ENCODE measurements around the gene AGR2. TPM values are rescaled to one million over a fixed set of nuclear protein-coding genes. Genes with fewer than 3 reads are reported as not detected.

AGR2 gene
- total RNA-seq, 1 experiment from 2014 or later, result 147 TPM

DNA sequence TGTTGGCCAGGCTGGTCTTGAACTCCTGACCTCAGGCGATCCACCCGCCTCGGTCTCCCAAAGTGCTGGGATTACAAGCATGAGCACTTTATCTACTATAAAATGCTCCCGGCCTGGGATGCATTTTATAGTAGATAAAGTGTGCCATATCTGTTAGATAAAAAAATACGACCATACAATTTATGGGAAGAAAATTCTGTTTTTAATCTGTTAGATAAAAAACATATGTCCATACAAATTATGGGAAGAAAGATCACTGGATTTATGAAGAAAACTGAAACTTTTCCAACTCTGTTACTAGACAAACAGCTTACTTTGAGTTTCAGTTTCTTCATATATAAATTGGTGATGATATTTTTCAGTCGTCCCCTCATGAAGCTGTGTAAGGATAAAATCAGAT lies 46.8 kb downstream of the AGR2 start:
- ChIA-PET POLR2A (interaction anchor here (0.7 kb wide), 1 partner anchor 23 kb away, joined by 4 read pairs; no protein-coding TSS in a partner anchor), CTCF (no interaction called here)
- H3K27ac ChIP-seq (ENCODE audit: low read length), result no peak overlapping the region
- peaks cover 20% of the 10 kb centered on the region for H3K4me1 ChIP-seq (ENCODE audit: control insufficient read depth, insufficient read depth, low read length)
- ATAC-seq (no peak), DNase-seq (ENCODE audit: low read depth, low spot score) (no peak)
- TF ChIP-seq SIN3A (IDR thresholded peaks at IDR 0.05; ENCODE audit: borderline replicate concordance, insufficient read depth, low read depth, low read length) (no peak), TCF7L2 (IDR thresholded peaks at IDR 0.05; ENCODE audit: low read depth, low read length) (no peak), POLR2AphosphoS5 (IDR thresholded peaks at IDR 0.05; ENCODE audit: low read depth, low read length) (no peak)
- TF ChIP-seq, protein P1, sequence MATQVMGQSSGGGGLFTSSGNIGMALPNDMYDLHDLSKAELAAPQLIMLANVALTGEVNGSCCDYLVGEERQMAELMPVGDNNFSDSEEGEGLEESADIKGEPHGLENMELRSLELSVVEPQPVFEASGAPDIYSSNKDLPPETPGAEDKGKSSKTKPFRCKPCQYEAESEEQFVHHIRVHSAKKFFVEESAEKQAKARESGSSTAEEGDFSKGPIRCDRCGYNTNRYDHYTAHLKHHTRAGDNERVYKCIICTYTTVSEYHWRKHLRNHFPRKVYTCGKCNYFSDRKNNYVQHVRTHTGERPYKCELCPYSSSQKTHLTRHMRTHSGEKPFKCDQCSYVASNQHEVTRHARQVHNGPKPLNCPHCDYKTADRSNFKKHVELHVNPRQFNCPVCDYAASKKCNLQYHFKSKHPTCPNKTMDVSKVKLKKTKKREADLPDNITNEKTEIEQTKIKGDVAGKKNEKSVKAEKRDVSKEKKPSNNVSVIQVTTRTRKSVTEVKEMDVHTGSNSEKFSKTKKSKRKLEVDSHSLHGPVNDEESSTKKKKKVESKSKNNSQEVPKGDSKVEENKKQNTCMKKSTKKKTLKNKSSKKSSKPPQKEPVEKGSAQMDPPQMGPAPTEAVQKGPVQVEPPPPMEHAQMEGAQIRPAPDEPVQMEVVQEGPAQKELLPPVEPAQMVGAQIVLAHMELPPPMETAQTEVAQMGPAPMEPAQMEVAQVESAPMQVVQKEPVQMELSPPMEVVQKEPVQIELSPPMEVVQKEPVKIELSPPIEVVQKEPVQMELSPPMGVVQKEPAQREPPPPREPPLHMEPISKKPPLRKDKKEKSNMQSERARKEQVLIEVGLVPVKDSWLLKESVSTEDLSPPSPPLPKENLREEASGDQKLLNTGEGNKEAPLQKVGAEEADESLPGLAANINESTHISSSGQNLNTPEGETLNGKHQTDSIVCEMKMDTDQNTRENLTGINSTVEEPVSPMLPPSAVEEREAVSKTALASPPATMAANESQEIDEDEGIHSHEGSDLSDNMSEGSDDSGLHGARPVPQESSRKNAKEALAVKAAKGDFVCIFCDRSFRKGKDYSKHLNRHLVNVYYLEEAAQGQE (IDR thresholded peaks at IDR 0.05; ENCODE audit: insufficient read depth in 1 of 2, low read depth in 2 of 2, low read length in 1 of 2), result no peak
- TF ChIP-seq, protein P2, sequence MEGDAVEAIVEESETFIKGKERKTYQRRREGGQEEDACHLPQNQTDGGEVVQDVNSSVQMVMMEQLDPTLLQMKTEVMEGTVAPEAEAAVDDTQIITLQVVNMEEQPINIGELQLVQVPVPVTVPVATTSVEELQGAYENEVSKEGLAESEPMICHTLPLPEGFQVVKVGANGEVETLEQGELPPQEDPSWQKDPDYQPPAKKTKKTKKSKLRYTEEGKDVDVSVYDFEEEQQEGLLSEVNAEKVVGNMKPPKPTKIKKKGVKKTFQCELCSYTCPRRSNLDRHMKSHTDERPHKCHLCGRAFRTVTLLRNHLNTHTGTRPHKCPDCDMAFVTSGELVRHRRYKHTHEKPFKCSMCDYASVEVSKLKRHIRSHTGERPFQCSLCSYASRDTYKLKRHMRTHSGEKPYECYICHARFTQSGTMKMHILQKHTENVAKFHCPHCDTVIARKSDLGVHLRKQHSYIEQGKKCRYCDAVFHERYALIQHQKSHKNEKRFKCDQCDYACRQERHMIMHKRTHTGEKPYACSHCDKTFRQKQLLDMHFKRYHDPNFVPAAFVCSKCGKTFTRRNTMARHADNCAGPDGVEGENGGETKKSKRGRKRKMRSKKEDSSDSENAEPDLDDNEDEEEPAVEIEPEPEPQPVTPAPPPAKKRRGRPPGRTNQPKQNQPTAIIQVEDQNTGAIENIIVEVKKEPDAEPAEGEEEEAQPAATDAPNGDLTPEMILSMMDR (IDR thresholded peaks at IDR 0.05), result no peak
- in situ Hi-C loops (cut with HindIII; ENCODE audit: low pct_unique_long_range_greater_than_20kb, low sequenced_read_pairs) (no loop called here), intact Hi-C loops (cut with micrococcal nuclease; ENCODE audit: unreplicated experiment) (no loop called here)
- H3K4me3 ChIP-seq (ENCODE audit: low read depth in 2 of 2, low read length in 2 of 2), result no peak overlapping the region
- H3K27me3 ChIP-seq (ENCODE audit: control insufficient read depth, insufficient read depth, low read length), result no peaks in the 10 kb centered on the region
- no peaks in the 10 kb centered on the region for H3K9me3 ChIP-seq (ENCODE audit: control insufficient read depth, insufficient read depth, low read depth, low read length)
- H3K36me3 ChIP-seq (ENCODE audit: control insufficient read depth, insufficient read depth, low read length), result no peaks in the 10 kb centered on the region
- no TSS peak for BruUV-seq (replicated peaks)

DNA sequence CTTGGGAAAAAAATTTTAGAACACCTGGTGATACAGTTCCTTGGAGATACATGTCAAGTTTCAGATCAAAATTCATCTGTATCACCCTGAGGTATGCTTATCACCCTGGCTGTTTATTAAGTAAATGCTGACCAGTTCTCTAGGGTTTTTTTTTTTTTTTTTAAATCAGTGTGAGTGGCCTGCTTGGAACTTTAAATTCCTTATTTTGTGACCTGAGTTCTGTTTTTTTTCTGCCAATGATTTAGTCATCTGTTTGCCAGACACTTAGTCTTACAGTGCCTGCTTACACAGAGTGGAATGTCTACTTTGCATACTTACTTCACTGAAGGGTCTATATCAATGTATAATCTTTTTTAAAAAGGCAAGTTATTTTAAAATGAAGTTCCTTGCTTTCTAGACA lies 49.4 kb downstream of the AGR2 start:
- no TSS peak for BruUV-seq (replicated peaks)
- Histone ChIP-seq H3K36me3 (ENCODE audit: control insufficient read depth, insufficient read depth, low read length) (no peaks in the 10 kb centered on the region), H3K4me1 (ENCODE audit: control insufficient read depth, insufficient read depth, low read length) (peaks cover 21% of the 10 kb centered on the region), H3K9me3 (ENCODE audit: control insufficient read depth, insufficient read depth, low read depth, low read length) (no peaks in the 10 kb centered on the region), H3K4me3 (ENCODE audit: low read depth in 2 of 2, low read length in 2 of 2) (peak overlapping the region; percentile 76 to 83; a peak in 3 of 4 replicates), H3K27ac (ENCODE audit: low read length) (peak overlapping the region; percentile 80), H3K27me3 (ENCODE audit: control insufficient read depth, insufficient read depth, low read length) (no peaks in the 10 kb centered on the region)
- no peak for DNase-seq (ENCODE audit: low read depth, low spot score)
- TF ChIP-seq POLR2AphosphoS5 (IDR thresholded peaks at IDR 0.05; ENCODE audit: low read depth, low read length) (no peak), SIN3A (IDR thresholded peaks at IDR 0.05; ENCODE audit: borderline replicate concordance, insufficient read depth, low read depth, low read length) (no peak), TCF7L2 (IDR thresholded peaks at IDR 0.05; ENCODE audit: low read depth, low read length) (no peak)
- TF ChIP-seq, protein P2 (IDR thresholded peaks at IDR 0.05), result no peak
- TF ChIP-seq, protein P1 (IDR thresholded peaks at IDR 0.05; ENCODE audit: insufficient read depth in 1 of 2, low read depth in 2 of 2, low read length in 1 of 2), result no peak
- intact Hi-C loops (cut with micrococcal nuclease; ENCODE audit: unreplicated experiment), result no loop called here
- ATAC-seq, result no peak
- in situ Hi-C loops (cut with HindIII; ENCODE audit: low pct_unique_long_range_greater_than_20kb, low sequenced_read_pairs), result no loop called here
- ChIA-PET CTCF (no interaction called here), POLR2A (no interaction called here)

Measured in Panc1 (cell line).